ENCODE measurements around the gene DNAJB2.

DNA sequence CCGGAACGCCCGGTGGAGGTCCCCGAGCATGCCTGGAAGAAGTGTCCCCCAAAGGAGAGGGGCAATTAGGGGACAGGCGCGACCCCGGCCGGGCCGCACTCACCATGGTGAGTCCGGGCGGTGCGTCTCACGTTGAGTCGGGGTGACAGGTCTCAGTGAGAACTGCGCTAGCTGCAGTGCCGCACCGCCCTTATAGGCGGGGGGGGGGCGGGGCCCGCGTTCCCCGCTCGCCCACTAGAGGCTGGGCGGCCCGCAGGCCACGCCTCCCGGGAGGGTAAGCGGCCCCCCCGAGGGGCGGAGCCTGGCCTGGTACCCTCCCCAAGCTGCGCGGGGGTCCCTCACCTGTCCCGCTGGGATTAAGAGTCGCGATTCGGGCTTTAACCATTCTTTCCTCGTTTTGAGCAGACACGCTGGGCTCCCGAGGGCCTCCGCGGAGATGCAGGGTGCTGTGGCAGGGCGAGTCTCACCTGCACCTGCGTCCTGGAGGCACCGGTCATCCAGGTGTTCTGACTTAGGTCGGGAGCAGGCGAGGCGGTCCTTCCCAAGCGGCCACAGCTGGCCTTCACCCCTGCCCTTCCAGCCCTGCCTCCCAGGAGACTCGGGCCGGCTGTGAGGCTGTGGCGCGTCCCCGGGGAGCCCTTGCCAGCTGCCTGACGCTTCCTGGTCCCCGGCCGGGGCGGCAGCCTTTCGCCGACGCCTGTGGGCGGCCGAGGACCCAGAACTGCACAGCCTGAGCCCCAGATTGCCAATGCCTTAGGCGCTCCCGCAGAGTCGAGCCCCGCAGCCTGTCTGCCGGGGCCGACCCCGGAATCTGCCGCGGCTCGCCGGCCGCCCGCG lies 25.2 kb upstream of the DNAJB2 start, which contains the start of gene TUBA4A:
- TF ChIP-seq POLR2A (IDR thresholded peaks at IDR 0.05; ENCODE audit: low read length), result peak; percentile 95
- TF ChIP-seq GATA1 (IDR thresholded peaks at IDR 0.05; ENCODE audit: low read depth, low read length), result no peak
